Esophagus muscularis mucosa (tissue), 4 donors: ENCODE data around the gene ZNF638. TPM values are rescaled to one million over a fixed set of nuclear protein-coding genes. Genes with fewer than 3 reads are reported as not detected.
A peak's percentile ranks its signal among the peaks of the same experiment; 100 is the strongest.
"Not testable (repeated sequence)": the region's sequence is repeated elsewhere in the genome, so short reads cannot be mapped to it uniquely, and the experiment has no call there.

ENCODE experiments used
- DNase-seq: peaks from one replicate; pipeline ENCODE4 v3.0.0-alpha.2; 2017; ENCODE audit errors: extremely low spot score
- H3K27ac ChIP-seq, 4 donors: fragments of 200-600 bp; sonication (generic); replicated peaks in 1 of 4; 1 replicate in 3 of 4; 2 replicates in 1 of 4; pipeline ENCODE4 v1.5.1; 2016 to 2019; ENCODE audit warnings: mild to moderate bottlenecking in 1 of 4
- H3K27me3 ChIP-seq, 4 donors: fragments of 200-600 bp; sonication (generic); one replicate each; pipeline versions ENCODE4 v1.5.1 to v1.6.0; 2016 to 2019
- H3K36me3 ChIP-seq, 4 donors: fragments of 200-600 bp; sonication (generic); one replicate each; pipeline ENCODE4 v1.5.1; 2016 to 2019
- H3K4me1 ChIP-seq, 4 donors: fragments of 200-600 bp; sonication (generic); one replicate each; pipeline ENCODE4 v1.5.1; 2016 to 2019
- H3K4me3 ChIP-seq, 4 donors: fragments of 200-600 bp; sonication (generic); 1 replicate in 2 of 4; 2 replicates in 2 of 4; pipeline ENCODE4 v1.5.1; 2016 to 2019; ENCODE audit warnings: mild to moderate bottlenecking in 4 of 4, moderate library complexity in 1 of 4
- H3K9me3 ChIP-seq, 4 donors: fragments of 200-600 bp; sonication (generic); 1 replicate in 3 of 4; 2 replicates in 1 of 4; pipeline ENCODE4 v1.5.1; 2016 to 2019
- EP300 ChIP-seq: sonication (generic); formaldehyde crosslinking; IDR thresholded peaks from one replicate; pipeline ENCODE4 v1.6.1; 2017; ENCODE audit warnings: antibody characterized with exemption
- POLR2A ChIP-seq: fragments of 450-650 bp; IDR thresholded peaks from one replicate; pipeline ENCODE4 v1.6.1; 2017; ENCODE audit warnings: antibody characterized with exemption, moderate library complexity, mild to moderate bottlenecking, low read depth
- POLR2AphosphoS5 ChIP-seq, 2 donors: sonication (generic); formaldehyde crosslinking; IDR thresholded peaks; one replicate each; pipeline ENCODE4 v1.6.1; 2017; ENCODE audit warnings: antibody characterized with exemption in 2 of 2
- WGBS: methylation state at CpG from one replicate; pipeline ENCODE4 v1.1.5; 2018; 5-methylcytosine and 5-hydroxymethylcytosine counted together
- intact Hi-C: fragments of 100-400 bp; cut with DNase I; formaldehyde crosslinking; loops from one replicate; pipeline ENCODE4 v1.15.1; 2023
- total RNA-seq, 4 donors: library from RNA; depleted of rRNA; stranded (reverse); fragments of >200 nt; gene quantifications; one replicate each; pipeline versions ENCODE4 v1.1.0 to v1.2.1, GENCODE V29; 2016
- TF ChIP-seq, protein P1 (sequence below), 3 experiments: fragments of 200-600 bp in 2 of 3; fragments of 450-650 bp in 1 of 3; sonication (generic) in 2 of 3; IDR thresholded peaks; one replicate each; pipeline ENCODE4 v1.5.1; 2017 to 2019; ENCODE audit warnings: antibody characterized with exemption in 3 of 3, mild to moderate bottlenecking in 2 of 3, moderate library complexity in 1 of 3

Gene ZNF638
- total RNA-seq, 4 donors from 2014 or later = 77.1 to 132 (median 86.4) TPM

DNA sequence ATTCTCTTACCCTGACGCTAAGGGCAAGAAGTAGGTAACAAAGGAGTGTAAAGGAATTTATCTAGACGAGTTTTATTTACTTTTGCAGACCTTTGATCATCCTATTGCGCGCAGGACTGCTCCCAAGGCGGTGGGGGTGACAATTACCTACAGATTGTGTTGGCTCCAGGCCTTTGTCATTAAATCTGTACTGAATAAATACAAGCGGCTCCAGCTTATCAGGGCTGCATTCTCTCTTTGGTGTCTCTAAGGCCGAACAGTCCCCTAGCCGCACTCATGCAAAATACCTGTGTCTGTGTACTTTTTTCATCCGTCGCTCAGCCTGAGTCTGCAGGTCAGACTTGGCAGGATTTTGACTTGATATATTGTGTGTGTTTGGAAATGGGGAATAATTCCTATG, 63.9 kb downstream of the ZNF638 start:
- DNase-seq = no peak
- TF ChIP-seq, protein P1, sequence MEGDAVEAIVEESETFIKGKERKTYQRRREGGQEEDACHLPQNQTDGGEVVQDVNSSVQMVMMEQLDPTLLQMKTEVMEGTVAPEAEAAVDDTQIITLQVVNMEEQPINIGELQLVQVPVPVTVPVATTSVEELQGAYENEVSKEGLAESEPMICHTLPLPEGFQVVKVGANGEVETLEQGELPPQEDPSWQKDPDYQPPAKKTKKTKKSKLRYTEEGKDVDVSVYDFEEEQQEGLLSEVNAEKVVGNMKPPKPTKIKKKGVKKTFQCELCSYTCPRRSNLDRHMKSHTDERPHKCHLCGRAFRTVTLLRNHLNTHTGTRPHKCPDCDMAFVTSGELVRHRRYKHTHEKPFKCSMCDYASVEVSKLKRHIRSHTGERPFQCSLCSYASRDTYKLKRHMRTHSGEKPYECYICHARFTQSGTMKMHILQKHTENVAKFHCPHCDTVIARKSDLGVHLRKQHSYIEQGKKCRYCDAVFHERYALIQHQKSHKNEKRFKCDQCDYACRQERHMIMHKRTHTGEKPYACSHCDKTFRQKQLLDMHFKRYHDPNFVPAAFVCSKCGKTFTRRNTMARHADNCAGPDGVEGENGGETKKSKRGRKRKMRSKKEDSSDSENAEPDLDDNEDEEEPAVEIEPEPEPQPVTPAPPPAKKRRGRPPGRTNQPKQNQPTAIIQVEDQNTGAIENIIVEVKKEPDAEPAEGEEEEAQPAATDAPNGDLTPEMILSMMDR (IDR thresholded peaks at IDR 0.05) = no peak
- TF ChIP-seq POLR2AphosphoS5 (IDR thresholded peaks at IDR 0.05) (no peak), EP300 (no peak), POLR2A (no peak)
- H3K27ac ChIP-seq = no peak overlapping the region
- no peaks in the 10 kb centered on the region for H3K4me1 ChIP-seq
- no peak overlapping the region for H3K4me3 ChIP-seq
- WGBS = 91% methylated on average over 10 of the region's 10 CpGs
- no peaks in the 10 kb centered on the region for H3K27me3 ChIP-seq
- intact Hi-C loops = no loop called here
- peaks cover 25 to 82% (median 57%) of the 10 kb centered on the region in 4 donors for H3K36me3 ChIP-seq
- H3K9me3 ChIP-seq = no peaks in the 10 kb centered on the region

DNA sequence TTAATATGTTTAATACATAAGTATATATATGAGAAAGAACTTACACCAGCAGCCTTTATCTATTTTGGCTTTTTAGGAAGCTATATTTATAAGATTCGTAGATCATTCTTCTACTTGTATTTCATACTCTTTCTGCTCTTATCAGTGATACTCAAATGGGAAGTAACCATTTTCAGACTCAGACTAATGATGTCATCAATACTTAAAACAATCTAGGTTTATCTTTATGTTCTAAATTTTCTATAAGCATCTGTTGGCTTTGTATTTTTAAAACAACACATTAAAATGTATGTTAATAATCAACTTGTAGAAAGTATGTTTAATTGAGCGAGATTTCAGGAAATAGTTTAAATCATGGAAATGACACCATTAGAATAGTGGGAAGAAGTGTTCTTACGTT, 70.8 kb downstream of the ZNF638 start:
- no peak for DNase-seq
- WGBS = 87% methylated on average over 3 of the region's 3 CpGs
- Histone ChIP-seq H3K4me3 (no peak overlapping the region), H3K36me3 (peaks cover 6 to 92% (median 61%) of the 10 kb centered on the region in 4 donors), H3K4me1 (no peaks in the 10 kb centered on the region), H3K9me3 (no peaks in the 10 kb centered on the region), H3K27me3 (no peaks in the 10 kb centered on the region), H3K27ac (no peak overlapping the region)
- TF ChIP-seq, protein P1 (IDR thresholded peaks at IDR 0.05) = no peak
- TF ChIP-seq POLR2A (no peak), POLR2AphosphoS5 (IDR thresholded peaks at IDR 0.05) (no peak), EP300 (no peak)
- intact Hi-C loops = no loop called here

DNA sequence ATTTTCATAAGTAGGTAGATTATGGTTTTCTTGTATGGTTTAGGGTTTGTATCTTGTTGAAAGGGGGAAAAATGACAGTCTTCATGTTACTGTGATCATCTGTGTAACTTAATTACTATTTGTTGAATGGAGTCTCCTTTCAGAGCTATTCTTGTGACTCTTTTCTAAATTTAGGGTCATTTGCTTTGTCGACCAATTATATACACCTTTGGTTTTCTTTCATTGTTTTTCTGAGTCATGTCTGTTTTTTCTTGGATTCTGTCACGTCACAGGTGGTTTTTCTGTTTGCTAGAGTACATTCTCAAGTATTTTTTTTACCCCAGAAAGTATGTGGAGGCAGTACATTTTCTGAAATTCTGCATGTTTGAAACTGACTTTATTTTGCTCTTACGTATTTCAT, 78.0 kb downstream of the ZNF638 start:
- Histone ChIP-seq H3K9me3 (no peaks in the 10 kb centered on the region), H3K27ac (no peak overlapping the region), H3K36me3 (peaks cover 1 to 51% (median 33%) of the 10 kb centered on the region in 4 donors), H3K4me3 (no peak overlapping the region), H3K27me3 (no peaks in the 10 kb centered on the region), H3K4me1 (no peaks in the 10 kb centered on the region)
- intact Hi-C loops = no loop called here
- no peak for DNase-seq
- TF ChIP-seq POLR2A = no peak
- WGBS = 88% methylated on average over 3 of the region's 3 CpGs

DNA sequence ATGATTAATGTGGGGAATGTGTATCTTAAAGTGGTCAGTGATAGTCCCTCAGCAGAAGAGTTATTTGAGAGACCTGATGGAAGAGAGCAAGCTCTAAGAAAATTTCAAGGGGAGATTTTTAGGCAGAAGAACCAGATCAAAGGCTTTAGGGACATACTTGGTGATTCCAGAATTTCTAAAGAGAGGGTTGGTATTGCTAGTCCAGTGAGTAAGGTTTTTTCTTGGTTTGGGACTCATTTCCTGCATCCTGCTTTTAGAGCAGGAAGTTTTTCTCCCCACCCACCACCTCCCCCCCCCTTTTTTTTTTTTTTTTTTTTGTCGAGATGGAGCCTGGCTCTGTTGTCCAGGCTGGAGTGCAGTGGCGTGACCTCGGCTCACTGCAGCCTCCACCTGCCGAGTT, 79.1 kb downstream of the ZNF638 start:
- no peak for DNase-seq
- 78% methylated on average over 4 of the region's 4 CpGs for WGBS
- H3K4me3 ChIP-seq = no peak overlapping the region

DNA sequence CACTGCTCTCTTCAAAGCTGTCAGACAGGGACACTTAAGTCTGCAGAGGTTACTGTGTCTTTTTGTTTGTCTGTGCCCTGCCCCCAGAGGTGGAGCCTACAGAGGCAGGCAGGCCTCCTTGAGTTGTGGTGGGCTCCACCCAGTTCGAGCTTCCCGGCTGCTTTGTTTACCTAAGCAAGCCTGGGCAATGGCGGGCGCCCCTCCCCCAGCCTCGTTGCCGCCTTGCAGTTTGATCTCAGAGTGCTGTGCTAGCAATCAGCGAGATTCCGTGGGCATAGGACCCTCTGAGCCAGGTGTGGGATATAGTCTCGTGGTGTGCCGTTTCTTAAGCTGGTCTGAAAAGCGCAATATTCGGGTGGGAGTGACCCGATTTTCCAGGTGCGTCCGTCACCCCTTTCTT, 85.3 kb downstream of the ZNF638 start:
- H3K36me3 ChIP-seq, DNase-seq, H3K27me3 ChIP-seq, H3K4me1 ChIP-seq, intact Hi-C loops, H3K9me3 ChIP-seq: not testable (repeated sequence)
- Histone ChIP-seq H3K27ac (peak overlapping the region in 1 of 4 donors; percentile 22), H3K4me3 (peak overlapping the region; percentile 16 to 50 (median 32))
- no CpG with 5 or more reads among the region's 15 CpGs for WGBS

More for the DNA sequence above, 79.1 kb downstream of the ZNF638 start:
- intact Hi-C loops = no loop called here
- no peaks in the 10 kb centered on the region for H3K4me1 ChIP-seq
- peaks cover 0 to 40% (median 24%) of the 10 kb centered on the region in 4 donors for H3K36me3 ChIP-seq
- no peaks in the 10 kb centered on the region for H3K27me3 ChIP-seq
- no peak overlapping the region for H3K27ac ChIP-seq
- H3K9me3 ChIP-seq = no peaks in the 10 kb centered on the region
- TF ChIP-seq, protein P1 (IDR thresholded peaks at IDR 0.05) = no peak
- TF ChIP-seq POLR2AphosphoS5 (IDR thresholded peaks at IDR 0.05) = no peak
- no peak for TF ChIP-seq POLR2A
- no peak for TF ChIP-seq EP300
